Gastroesophageal sphincter (tissue), 3 donors: ENCODE results near the gene ARL17B.
"Not testable (repeated sequence)": the region's sequence is repeated elsewhere in the genome, so short reads cannot be mapped to it uniquely, and the experiment has no call there.

Experiments used
- EP300 ChIP-seq: sonication (generic); formaldehyde crosslinking; IDR thresholded peaks from one replicate; pipeline ENCODE4 v1.6.1; 2017; ENCODE audit warnings: antibody characterized with exemption, mild to moderate bottlenecking
- POLR2A ChIP-seq, 2 donors: fragments of 450-650 bp; IDR thresholded peaks; one replicate each; pipeline ENCODE4 v1.6.1; 2017; ENCODE audit warnings: antibody characterized with exemption in 2 of 2, mild to moderate bottlenecking in 2 of 2, moderate library complexity in 1 of 2
- POLR2AphosphoS5 ChIP-seq: sonication (generic); formaldehyde crosslinking; IDR thresholded peaks from one replicate; pipeline ENCODE4 v1.6.1; 2017; ENCODE audit warnings: antibody characterized with exemption
- TF ChIP-seq, protein P1 (sequence below), 4 experiments: fragments of 200-600 bp in 2 of 4; fragments of 450-650 bp in 2 of 4; sonication (generic) in 1 of 4; IDR thresholded peaks; one replicate each; pipeline ENCODE4 v1.5.1; 2017 to 2019; ENCODE audit warnings: antibody characterized with exemption in 4 of 4, mild to moderate bottlenecking in 2 of 4, moderate library complexity in 2 of 4

DNA sequence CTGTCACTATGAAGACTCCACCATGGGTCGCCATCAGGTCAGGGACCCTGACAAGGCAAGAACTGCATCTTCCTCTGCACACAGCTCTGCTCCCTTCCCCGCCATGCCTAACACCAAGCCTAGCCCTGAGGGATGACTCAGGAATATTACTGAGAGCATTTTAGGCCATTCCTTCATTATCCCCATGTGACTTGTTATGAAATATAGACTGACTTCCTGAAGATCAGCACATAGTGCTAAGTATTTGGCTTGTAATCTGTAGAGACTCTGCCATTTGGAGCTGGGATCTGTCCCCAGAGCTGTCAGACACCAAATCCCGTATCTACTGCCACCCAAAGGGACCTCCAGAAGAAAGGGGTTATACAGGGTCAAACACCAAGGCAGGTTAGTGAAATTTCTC is 19.4 kb downstream of the ARL17B start:
- TF ChIP-seq, protein P1, sequence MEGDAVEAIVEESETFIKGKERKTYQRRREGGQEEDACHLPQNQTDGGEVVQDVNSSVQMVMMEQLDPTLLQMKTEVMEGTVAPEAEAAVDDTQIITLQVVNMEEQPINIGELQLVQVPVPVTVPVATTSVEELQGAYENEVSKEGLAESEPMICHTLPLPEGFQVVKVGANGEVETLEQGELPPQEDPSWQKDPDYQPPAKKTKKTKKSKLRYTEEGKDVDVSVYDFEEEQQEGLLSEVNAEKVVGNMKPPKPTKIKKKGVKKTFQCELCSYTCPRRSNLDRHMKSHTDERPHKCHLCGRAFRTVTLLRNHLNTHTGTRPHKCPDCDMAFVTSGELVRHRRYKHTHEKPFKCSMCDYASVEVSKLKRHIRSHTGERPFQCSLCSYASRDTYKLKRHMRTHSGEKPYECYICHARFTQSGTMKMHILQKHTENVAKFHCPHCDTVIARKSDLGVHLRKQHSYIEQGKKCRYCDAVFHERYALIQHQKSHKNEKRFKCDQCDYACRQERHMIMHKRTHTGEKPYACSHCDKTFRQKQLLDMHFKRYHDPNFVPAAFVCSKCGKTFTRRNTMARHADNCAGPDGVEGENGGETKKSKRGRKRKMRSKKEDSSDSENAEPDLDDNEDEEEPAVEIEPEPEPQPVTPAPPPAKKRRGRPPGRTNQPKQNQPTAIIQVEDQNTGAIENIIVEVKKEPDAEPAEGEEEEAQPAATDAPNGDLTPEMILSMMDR (IDR thresholded peaks at IDR 0.05): not testable (repeated sequence)
- not testable (repeated sequence) for TF ChIP-seq POLR2AphosphoS5; POLR2A (IDR thresholded peaks at IDR 0.05); EP300
